H1 (cell line): ENCODE measurements around the gene LCA5L. TPM values are rescaled to one million over a fixed set of nuclear protein-coding genes. Genes with fewer than 3 reads are reported as not detected.
"Not testable (repeated sequence)": the region's sequence is repeated elsewhere in the genome, so short reads cannot be mapped to it uniquely, and the experiment has no call there.

ENCODE experiments used
- CTCF ChIA-PET: fragments of 300-600 bp; sonication (Branson Sonifier 250); formaldehyde crosslinking; loops from one replicate; lab custom pipeline; 2021; ENCODE audit not compliant: partially characterized antibody; lab: Charles Lee
- POLR2A ChIA-PET: fragments of 300-600 bp; sonication (Branson Sonifier 250); formaldehyde crosslinking; loops from one replicate; lab custom pipeline; 2021; ENCODE audit warnings: inconsistent platforms; ENCODE audit not compliant: partially characterized antibody; lab: Charles Lee
- DNase-seq, 2 experiments: peaks; one replicate each; pipeline versions ENCODE4 v3.0.0 to v3.0.0-alpha.2; 2010 to 2022; ENCODE audit warnings: low spot score in 2 of 2, low read depth in 1 of 2, mixed read lengths in 1 of 2
- FAIRE-seq: peaks from 2 replicates; lab custom pipeline; 2011; peaks lifted over from hg19 to GRCh38; lab: Jason Lieb, UNC
- H2AFZ ChIP-seq: 2 replicates; pipeline ENCODE4 v1.8.1; 2012; ENCODE audit warnings: low read length, inconsistent platforms
- H2AK5ac ChIP-seq: 2 replicates; pipeline ENCODE4 v1.6.1; 2013; ENCODE audit warnings: low read depth, low read length
- H2BK120ac ChIP-seq: replicated peaks from 2 replicates; pipeline ENCODE3; 2013; ENCODE audit warnings: low read depth, low read length, inconsistent platforms
- H2BK12ac ChIP-seq: 2 replicates; pipeline ENCODE4 v1.6.1; 2013; ENCODE audit warnings: low read depth, low read length
- H2BK15ac ChIP-seq: 2 replicates; pipeline ENCODE4 v1.6.1; 2013; ENCODE audit warnings: low read length
- H2BK20ac ChIP-seq: 2 replicates; pipeline ENCODE4 v1.6.1; 2013; ENCODE audit warnings: low read length
- H2BK5ac ChIP-seq: 2 replicates; pipeline ENCODE4 v1.6.1; 2013; ENCODE audit warnings: low read depth, low read length
- H3K14ac ChIP-seq: 2 replicates; pipeline ENCODE4 v1.6.1; 2013; ENCODE audit warnings: inconsistent platforms; ENCODE audit not compliant: insufficient read length
- H3K18ac ChIP-seq: 2 replicates; pipeline ENCODE4 v1.6.1; 2013; ENCODE audit warnings: low read length; ENCODE audit errors: extremely low read depth
- H3K23ac ChIP-seq: 2 replicates; pipeline ENCODE4 v1.6.1; 2013; ENCODE audit warnings: inconsistent platforms; ENCODE audit not compliant: insufficient read length
- H3K23me2 ChIP-seq: 2 replicates; pipeline ENCODE4 v1.6.1; 2013; ENCODE audit warnings: low read depth, low read length
- H3K27ac ChIP-seq: 2 replicates; pipeline ENCODE4 v1.6.1; 2011; ENCODE audit warnings: low read depth, low read length, inconsistent platforms
- H3K27me3 ChIP-seq, 4 experiments: replicated peaks in 1 of 4; 1 replicate in 1 of 4; 2 replicates in 3 of 4; pipeline versions ENCODE4 v1.6.1 to v1.8.1; 2011 to 2013; ENCODE audit warnings: low read length in 3 of 4, mild to moderate bottlenecking in 3 of 4, inconsistent platforms in 2 of 4, mixed read lengths in 2 of 4, moderate library complexity in 1 of 4; ENCODE audit not compliant: control insufficient read depth in 3 of 4, insufficient read depth in 3 of 4; ENCODE audit errors: extremely low read depth in 1 of 4
- H3K36me3 ChIP-seq, 4 experiments: 2 replicates each; pipeline versions ENCODE4 v1.6.1 to v1.8.1; 2011 to 2013; ENCODE audit warnings: mild to moderate bottlenecking in 4 of 4, low read length in 3 of 4, moderate library complexity in 2 of 4, control low read depth in 1 of 4, inconsistent platforms in 1 of 4; ENCODE audit not compliant: insufficient read depth in 4 of 4, control insufficient read depth in 2 of 4
- H3K4ac ChIP-seq: replicated peaks from 2 replicates; pipeline ENCODE3; 2013; ENCODE audit warnings: low read length, low read depth, mixed read lengths, inconsistent platforms; ENCODE audit not compliant: insufficient read length
- H3K4me1 ChIP-seq, 4 experiments: replicated peaks in 1 of 4; 1 replicate in 1 of 4; 2 replicates in 3 of 4; pipeline versions ENCODE4 v1.6.1 to v1.8.1; 2011 to 2013; ENCODE audit warnings: low read length in 3 of 4, inconsistent platforms in 2 of 4, mixed read lengths in 1 of 4; ENCODE audit not compliant: insufficient read depth in 4 of 4, control insufficient read depth in 3 of 4
- H3K4me2 ChIP-seq, 2 experiments: 2 replicates each; pipeline versions ENCODE4 v1.6.1 to v1.8.1; 2011 to 2013; ENCODE audit warnings: low read depth in 2 of 2, low read length in 2 of 2, control low read depth in 1 of 2, inconsistent platforms in 1 of 2, mild to moderate bottlenecking in 1 of 2; ENCODE audit not compliant: insufficient read depth in 1 of 2
- H3K4me3 ChIP-seq, 4 experiments: fragments of 200-600, 300-600 bp in 1 of 4; sonication (generic), shearing (Covaris generic), sonication (Bioruptor Twin) in 1 of 4; 2 replicates each; pipeline versions ENCODE4 v1.5.1 to v1.8.1; 2011 to 2016; ENCODE audit warnings: low read length in 4 of 4, low read depth in 3 of 4, control low read depth in 2 of 4, inconsistent platforms in 2 of 4, mild to moderate bottlenecking in 2 of 4, mixed read lengths in 1 of 4, moderate library complexity in 1 of 4; ENCODE audit not compliant: insufficient read depth in 2 of 4; ENCODE audit errors: extremely low read depth in 1 of 4
- H3K56ac ChIP-seq: replicated peaks from 2 replicates; pipeline ENCODE3; 2013; ENCODE audit warnings: low read depth, mild to moderate bottlenecking, mixed read lengths, low read length, inconsistent platforms; ENCODE audit not compliant: insufficient read length
- H3K79me1 ChIP-seq: 2 replicates; pipeline ENCODE4 v1.6.1; 2013; ENCODE audit warnings: low read depth, low read length, control low read depth
- H3K79me2 ChIP-seq, 2 experiments: 2 replicates each; pipeline versions ENCODE4 v1.6.1 to v1.8.1; 2012 to 2013; ENCODE audit warnings: low read length in 2 of 2, mild to moderate bottlenecking in 2 of 2, inconsistent platforms in 1 of 2; ENCODE audit not compliant: insufficient read depth in 2 of 2, control insufficient read depth in 1 of 2
- H3K9ac ChIP-seq, 4 experiments: replicated peaks in 1 of 4; 1 replicate in 1 of 4; 2 replicates in 3 of 4; pipeline versions ENCODE4 v1.6.1 to v1.8.1; 2011 to 2013; ENCODE audit warnings: low read depth in 3 of 4, low read length in 3 of 4, control low read depth in 2 of 4, mild to moderate bottlenecking in 2 of 4, moderate library complexity in 2 of 4, inconsistent platforms in 1 of 4; ENCODE audit errors: extremely low read depth in 1 of 4
- H3K9me3 ChIP-seq, 2 experiments: 2 replicates each; pipeline versions ENCODE4 v1.6.1 to v1.8.1; 2012 to 2013; ENCODE audit warnings: mild to moderate bottlenecking in 2 of 2, moderate library complexity in 2 of 2, control low read depth in 1 of 2, inconsistent platforms in 1 of 2, low read depth in 1 of 2, low read length in 1 of 2, mixed read lengths in 1 of 2; ENCODE audit not compliant: insufficient read depth in 2 of 2
- H4K20me1 ChIP-seq, 2 experiments: replicated peaks in 1 of 2; 2 replicates each; pipeline versions ENCODE3 to v1.8.1; 2011 to 2013; ENCODE audit warnings: inconsistent platforms in 2 of 2, low read length in 2 of 2, mild to moderate bottlenecking in 1 of 2; ENCODE audit not compliant: insufficient read depth in 2 of 2, control insufficient read depth in 1 of 2
- H4K5ac ChIP-seq: 2 replicates; pipeline ENCODE4 v1.6.1; 2013; ENCODE audit warnings: low read length, low read depth, mixed read lengths, inconsistent platforms; ENCODE audit not compliant: insufficient read length
- H4K8ac ChIP-seq: 2 replicates; pipeline ENCODE4 v1.8.0; 2013; ENCODE audit warnings: mild to moderate bottlenecking, moderate library complexity, low read length, inconsistent platforms; ENCODE audit not compliant: insufficient read depth; ENCODE audit errors: extremely low read depth
- H4K91ac ChIP-seq: replicated peaks from 2 replicates; pipeline ENCODE3; 2013; ENCODE audit warnings: low read length, mixed read lengths, inconsistent platforms; ENCODE audit not compliant: insufficient read length
- whole genome bisulfite sequencing, 2 experiments: shearing (Covaris generic) in 1 of 2; methylation state at CpG; one replicate each; pipeline versions ENCODE4 v1.1.6 to v1.1.7; 2013 to 2015; ENCODE audit warnings: low lambda C conversion rate in 2 of 2, mixed read lengths in 2 of 2, inconsistent platforms in 1 of 2, low coverage in 1 of 2, missing lambda C conversion rate in 1 of 2; ENCODE audit not compliant: insufficient replicate concordance in 2 of 2, insufficient coverage in 1 of 2, insufficient read length in 1 of 2; ENCODE audit errors: extremely low coverage in 1 of 2, missing lambda C conversion rate in 1 of 2; 5-methylcytosine and 5-hydroxymethylcytosine counted together
- polyA plus RNA-seq, 7 experiments: library from polyadenylated mRNA; depleted of rRNA in 3 of 7; stranded (reverse) in 5 of 7; unstranded in 2 of 7; fragments of >200 nt in 5 of 7; fragments of 200-250 nt in 2 of 7; gene quantifications; 1 replicate in 5 of 7; 2 replicates in 1 of 7; 4 replicates in 1 of 7; pipeline versions ENCODE4 v1.2.1 to v1.2.3, GENCODE V29; 2011 to 2013; ENCODE audit warnings: missing spikeins in 2 of 7, mixed read lengths in 2 of 7
- total RNA-seq: library from RNA; stranded (reverse); fragmentation: NEBNext Ultra II Directional; extraction: Animal tissue kit (Norgen Biotek cat#: 25700); gene quantifications from 2 replicates; pipeline ENCODE4 v1.2.1, GENCODE V29; 2021

The LCA5L gene
- total and polyA plus RNA-seq, 2 of the 8 experiments (the other 6 are each of a cell fraction or from before 2014, with no cell fraction given), result 0.11 to 0.84 TPM

DNA sequence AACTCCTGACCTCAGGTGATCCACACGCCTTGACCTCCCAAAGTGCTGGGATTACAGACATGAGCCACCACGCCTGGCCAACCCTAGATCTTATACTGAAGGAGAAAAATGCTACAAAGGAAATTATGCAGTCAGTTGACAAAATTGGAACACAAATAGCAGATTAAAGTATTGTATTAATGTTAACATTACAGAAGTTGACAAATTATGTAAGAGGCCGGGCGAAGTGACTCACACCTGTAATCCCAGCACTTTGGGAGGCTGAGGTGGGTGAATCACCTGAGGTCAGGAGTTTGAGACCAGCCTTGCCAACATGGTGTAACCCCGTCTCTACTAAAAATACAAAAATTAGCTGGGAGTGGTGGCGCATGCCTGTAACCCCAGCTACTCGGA is 75.7 kb downstream of the LCA5L start:
- not testable (repeated sequence) for FAIRE-seq
- POLR2A ChIA-PET, result interaction anchor here (0.9 to 2.3 kb wide), 2 partner anchors 21 to 56 kb away, joined by 3 to 10 read pairs; partner anchors contain the start of genes BRWD1 and HMGN1
- CTCF ChIA-PET, result interaction anchor here (1.0 to 1.1 kb wide), 2 partner anchors 8 to 110 kb away, joined by 3 read pairs; no protein-coding TSS in a partner anchor

More for the DNA sequence above, 75.7 kb downstream of the LCA5L start:
- not testable (repeated sequence) for H3K36me3 ChIP-seq, H4K5ac ChIP-seq, H2BK15ac ChIP-seq, H3K79me2 ChIP-seq, H3K79me1 ChIP-seq, H3K56ac ChIP-seq, H4K20me1 ChIP-seq, H4K8ac ChIP-seq, H3K4me3 ChIP-seq, H3K23me2 ChIP-seq, H2BK20ac ChIP-seq, H3K18ac ChIP-seq, H3K23ac ChIP-seq, H3K4me1 ChIP-seq, H3K9me3 ChIP-seq, DNase-seq, H3K9ac ChIP-seq, H2BK12ac ChIP-seq, H4K91ac ChIP-seq, H3K4me2 ChIP-seq, H2BK5ac ChIP-seq, H3K4ac ChIP-seq, H3K14ac ChIP-seq, H2BK120ac ChIP-seq, H2AK5ac ChIP-seq, H3K27me3 ChIP-seq, H2AFZ ChIP-seq, H3K27ac ChIP-seq
- 90% methylated on average over 7 of the region's 7 CpGs; no CpG with 5 or more reads in 1 of the 2 experiments for WGBS, 2 experiments
